Measurements from ENCODE around the gene PPHLN1.

DNA sequence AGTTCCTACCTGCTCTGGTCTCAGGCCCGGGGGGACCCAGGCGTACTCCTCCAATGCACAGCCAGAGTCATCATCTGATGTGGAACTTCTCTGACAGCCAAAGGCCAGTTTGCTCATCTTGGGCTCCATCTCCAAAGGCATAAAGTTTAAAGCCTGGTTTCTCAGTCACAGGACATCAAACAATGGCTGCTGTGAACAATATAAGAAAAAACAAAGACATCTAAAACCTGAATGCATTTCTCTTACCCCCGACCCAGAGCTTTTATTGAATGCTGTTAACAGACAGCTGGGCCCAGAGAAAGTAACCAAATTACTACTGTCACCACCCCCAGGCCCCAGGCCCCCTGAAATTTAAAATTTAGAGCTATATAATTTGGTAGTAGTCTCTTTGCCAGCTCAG, 146.4 kb downstream of the PPHLN1 start:
- TF ChIP-seq, protein P1, sequence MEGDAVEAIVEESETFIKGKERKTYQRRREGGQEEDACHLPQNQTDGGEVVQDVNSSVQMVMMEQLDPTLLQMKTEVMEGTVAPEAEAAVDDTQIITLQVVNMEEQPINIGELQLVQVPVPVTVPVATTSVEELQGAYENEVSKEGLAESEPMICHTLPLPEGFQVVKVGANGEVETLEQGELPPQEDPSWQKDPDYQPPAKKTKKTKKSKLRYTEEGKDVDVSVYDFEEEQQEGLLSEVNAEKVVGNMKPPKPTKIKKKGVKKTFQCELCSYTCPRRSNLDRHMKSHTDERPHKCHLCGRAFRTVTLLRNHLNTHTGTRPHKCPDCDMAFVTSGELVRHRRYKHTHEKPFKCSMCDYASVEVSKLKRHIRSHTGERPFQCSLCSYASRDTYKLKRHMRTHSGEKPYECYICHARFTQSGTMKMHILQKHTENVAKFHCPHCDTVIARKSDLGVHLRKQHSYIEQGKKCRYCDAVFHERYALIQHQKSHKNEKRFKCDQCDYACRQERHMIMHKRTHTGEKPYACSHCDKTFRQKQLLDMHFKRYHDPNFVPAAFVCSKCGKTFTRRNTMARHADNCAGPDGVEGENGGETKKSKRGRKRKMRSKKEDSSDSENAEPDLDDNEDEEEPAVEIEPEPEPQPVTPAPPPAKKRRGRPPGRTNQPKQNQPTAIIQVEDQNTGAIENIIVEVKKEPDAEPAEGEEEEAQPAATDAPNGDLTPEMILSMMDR (IDR thresholded peaks at IDR 0.05 in 4 of 5, conservative IDR thresholded peaks at IDR 0.05 in 1 of 5), result no peak
- no peak for TF ChIP-seq POLR2A (IDR thresholded peaks at IDR 0.05)

All from gastrocnemius medialis (tissue), 4 donors.